SH-SY5Y (cell line): ENCODE data around the gene VSTM2B.

Source experiments
- GATA2 ChIP-seq: IDR thresholded peaks from 2 replicates; pipeline ENCODE4 v1.6.1; 2011; ENCODE audit warnings: mild to moderate bottlenecking, low read depth, low read length
- GATA3 ChIP-seq: IDR thresholded peaks from 2 replicates; pipeline ENCODE4 v1.6.1; 2011; ENCODE audit warnings: low read depth, mild to moderate bottlenecking, low read length, moderate library complexity

DNA sequence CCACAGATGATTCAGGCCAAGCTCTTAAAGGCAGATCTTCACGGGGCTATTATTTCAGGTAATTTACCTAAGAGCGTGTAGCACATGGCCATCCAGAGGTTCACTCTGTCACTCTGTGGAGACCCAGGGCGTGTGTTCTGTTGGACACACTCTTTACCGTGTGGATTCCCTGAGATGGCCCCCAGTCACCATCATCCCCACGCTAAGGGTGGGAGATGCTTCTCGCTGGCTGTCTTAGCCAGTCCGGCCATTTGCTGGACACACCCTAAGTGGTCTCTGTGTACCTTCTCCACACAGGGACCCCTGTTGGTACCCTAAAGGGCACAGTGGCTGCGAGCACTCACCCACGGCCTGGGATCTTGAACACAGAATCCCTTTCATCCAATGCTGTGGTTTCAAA lies 86.3 kb downstream of the VSTM2B start:
- TF ChIP-seq GATA2 (no peak), GATA3 (no peak)
